HepG2 (cell line): ENCODE data around the gene RILP. TPM values are rescaled to one million over a fixed set of nuclear protein-coding genes. Genes with fewer than 3 reads are reported as not detected.
A peak's percentile ranks its signal among the peaks of the same experiment; 100 is the strongest.

ENCODE experiments used
- ATM ChIP-seq: fragments of 450-650 bp; IDR thresholded peaks from 2 replicates; pipeline ENCODE4 v1.7.1; 2017; ENCODE audit warnings: mild to moderate bottlenecking, borderline replicate concordance
- CC2D1A ChIP-seq: sonication (generic); formaldehyde crosslinking; IDR thresholded peaks from 2 replicates; pipeline ENCODE4 v1.8.1; 2023; ENCODE audit warnings: mild to moderate bottlenecking, missing genetic modification reagents
- GABPA ChIP-seq, 2 experiments: IDR thresholded peaks; 2 replicates each; pipeline ENCODE4 v1.6.1; 2011 to 2016; ENCODE audit warnings: low read depth in 2 of 2, low read length in 1 of 2, missing biosample characterization in 1 of 2, missing genetic modification characterization in 1 of 2
- ISX ChIP-seq: sonication (generic); formaldehyde crosslinking; conservative IDR thresholded peaks from 2 replicates; pipeline ENCODE4 v1.5.0; 2020; ENCODE audit warnings: missing genetic modification reagents
- MEIS2 ChIP-seq: sonication (generic); formaldehyde crosslinking; IDR thresholded peaks from 2 replicates; pipeline ENCODE4 v1.9.0; 2021; ENCODE audit warnings: mild to moderate bottlenecking, missing genetic modification reagents
- RBFOX2 ChIP-seq: fragments of 200-400 bp; formaldehyde crosslinking; IDR thresholded peaks from 2 replicates; pipeline ENCODE4 v1.6.1; 2017; ENCODE audit warnings: low read depth, mild to moderate bottlenecking, low read length
- RXRB ChIP-seq: IDR thresholded peaks from 2 replicates; pipeline ENCODE4 v1.6.1; 2016; ENCODE audit warnings: borderline replicate concordance, missing genetic modification reagents, missing compliant biosample characterization
- SIX4 ChIP-seq: sonication (generic); formaldehyde crosslinking; IDR thresholded peaks from 2 replicates; pipeline ENCODE4 v1.4.0; 2020; ENCODE audit warnings: missing genetic modification reagents
- SKI ChIP-seq: fragments of 450-650 bp; IDR thresholded peaks from one replicate; pipeline ENCODE4 v1.6.1; 2018; ENCODE audit warnings: mild to moderate bottlenecking; ENCODE audit not compliant: partially characterized antibody
- TMF1 ChIP-seq: sonication (generic); formaldehyde crosslinking; IDR thresholded peaks from 2 replicates; pipeline ENCODE4 v1.8.1; 2022; ENCODE audit warnings: low read depth, missing genetic modification reagents
- ZFY ChIP-seq: sonication (generic); formaldehyde crosslinking; IDR thresholded peaks from 2 replicates; pipeline ENCODE4 v1.4.0; 2020; ENCODE audit warnings: missing genetic modification reagents
- ZMYM2 ChIP-seq: sonication (generic); formaldehyde crosslinking; IDR thresholded peaks from 2 replicates; pipeline ENCODE4 v1.8.0; 2022; ENCODE audit warnings: mild to moderate bottlenecking, missing genetic modification reagents
- ZNF709 ChIP-seq: sonication (generic); formaldehyde crosslinking; IDR thresholded peaks from 2 replicates; pipeline ENCODE4 v1.5.0; 2020; ENCODE audit warnings: mild to moderate bottlenecking, missing genetic modification reagents
- ZNF773 ChIP-seq: sonication (generic); formaldehyde crosslinking; IDR thresholded peaks from 2 replicates; pipeline ENCODE4 v1.4.0; 2020; ENCODE audit warnings: missing genetic modification reagents, borderline replicate concordance
- polyA plus RNA-seq, 8 experiments: library from polyadenylated mRNA; depleted of rRNA in 3 of 8; stranded (reverse) in 7 of 8; unstranded in 1 of 8; fragments of >200 nt; fragmentation: Illumina TruSeq in 4 of 8; extraction: Trizol in 4 of 8; gene quantifications; 2 replicates each; pipeline versions ENCODE4 v1.2.1 to v1.2.3, GENCODE V29; 2011 to 2016; ENCODE audit warnings: low read depth in 4 of 8, missing spikeins in 1 of 8, mixed read lengths in 1 of 8; ENCODE audit not compliant: insufficient read depth in 1 of 8
- total RNA-seq, 5 experiments: library from RNA; depleted of rRNA; stranded (reverse); fragments of >200 nt; fragmentation: Illumina TruSeq; extraction: Trizol; gene quantifications; 2 replicates each; pipeline ENCODE4 v1.2.3, GENCODE V29; 2016; ENCODE audit warnings: low read depth in 1 of 5
- TF ChIP-seq, protein P1 (sequence below): sonication (generic); formaldehyde crosslinking; IDR thresholded peaks from 2 replicates; pipeline ENCODE4 v1.4.0; 2020; ENCODE audit warnings: missing genetic modification reagents, borderline replicate concordance
- TF ChIP-seq, protein P2 (sequence below), 2 experiments: fragments of 450-650 bp in 1 of 2; sonication (generic) in 1 of 2; formaldehyde crosslinking; IDR thresholded peaks; 2 replicates each; pipeline versions ENCODE4 v1.5.0 to v1.8.0; 2020 to 2022; ENCODE audit warnings: mild to moderate bottlenecking in 1 of 2, missing genetic modification reagents in 1 of 2
- TF ChIP-seq, protein P3 (sequence below): sonication (generic); formaldehyde crosslinking; IDR thresholded peaks from 2 replicates; pipeline ENCODE4 v1.5.0; 2020; ENCODE audit warnings: mild to moderate bottlenecking, missing genetic modification reagents
- TF ChIP-seq, protein P4 (sequence below): sonication (generic); formaldehyde crosslinking; IDR thresholded peaks from 2 replicates; pipeline ENCODE4 v1.4.0; 2020; ENCODE audit warnings: mild to moderate bottlenecking, missing genetic modification reagents
- TF ChIP-seq, protein P5 (sequence below): sonication (generic); formaldehyde crosslinking; IDR thresholded peaks from 2 replicates; pipeline ENCODE4 v1.5.1; 2020; ENCODE audit warnings: mild to moderate bottlenecking, moderate library complexity, missing genetic modification reagents

RILP gene
- total and polyA plus RNA-seq, 2 of the 13 experiments (the other 11 are each of a cell fraction or from before 2014, with no cell fraction given): 6.6 to 8.1 TPM

DNA sequence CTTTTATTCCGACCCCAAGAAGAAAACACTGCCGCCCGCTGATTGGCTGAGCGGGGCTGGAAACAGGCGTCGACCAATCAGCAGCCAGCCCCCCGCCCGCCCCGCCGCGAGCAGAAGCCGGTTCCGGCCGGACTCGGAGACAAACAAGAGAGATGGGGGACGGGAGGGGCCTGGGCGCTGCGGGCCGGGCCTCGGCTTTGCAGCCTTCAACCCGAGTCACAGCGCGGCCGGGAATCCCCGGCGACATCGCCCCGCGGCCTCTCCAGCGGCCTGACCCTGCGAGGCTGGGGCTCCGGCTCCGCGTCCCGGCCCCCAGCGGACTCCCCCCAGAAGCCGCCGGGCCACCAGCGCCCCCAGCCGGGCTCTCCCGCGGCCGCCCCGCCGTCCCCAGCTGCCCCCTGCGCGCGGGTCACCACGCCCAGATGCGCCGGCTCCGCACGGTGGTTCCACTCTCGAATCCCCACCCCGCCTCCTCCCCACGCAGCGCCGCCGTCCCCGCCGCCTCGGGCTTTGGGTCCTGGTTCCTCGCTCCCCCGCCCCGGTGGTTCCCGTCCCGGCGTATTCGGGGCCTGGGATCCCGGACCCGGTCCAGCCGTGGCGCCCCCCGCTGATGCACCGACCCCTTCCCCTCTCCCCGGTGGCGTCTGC, 20.7 kb downstream of the RILP start (continued):
- TF ChIP-seq, protein P1, sequence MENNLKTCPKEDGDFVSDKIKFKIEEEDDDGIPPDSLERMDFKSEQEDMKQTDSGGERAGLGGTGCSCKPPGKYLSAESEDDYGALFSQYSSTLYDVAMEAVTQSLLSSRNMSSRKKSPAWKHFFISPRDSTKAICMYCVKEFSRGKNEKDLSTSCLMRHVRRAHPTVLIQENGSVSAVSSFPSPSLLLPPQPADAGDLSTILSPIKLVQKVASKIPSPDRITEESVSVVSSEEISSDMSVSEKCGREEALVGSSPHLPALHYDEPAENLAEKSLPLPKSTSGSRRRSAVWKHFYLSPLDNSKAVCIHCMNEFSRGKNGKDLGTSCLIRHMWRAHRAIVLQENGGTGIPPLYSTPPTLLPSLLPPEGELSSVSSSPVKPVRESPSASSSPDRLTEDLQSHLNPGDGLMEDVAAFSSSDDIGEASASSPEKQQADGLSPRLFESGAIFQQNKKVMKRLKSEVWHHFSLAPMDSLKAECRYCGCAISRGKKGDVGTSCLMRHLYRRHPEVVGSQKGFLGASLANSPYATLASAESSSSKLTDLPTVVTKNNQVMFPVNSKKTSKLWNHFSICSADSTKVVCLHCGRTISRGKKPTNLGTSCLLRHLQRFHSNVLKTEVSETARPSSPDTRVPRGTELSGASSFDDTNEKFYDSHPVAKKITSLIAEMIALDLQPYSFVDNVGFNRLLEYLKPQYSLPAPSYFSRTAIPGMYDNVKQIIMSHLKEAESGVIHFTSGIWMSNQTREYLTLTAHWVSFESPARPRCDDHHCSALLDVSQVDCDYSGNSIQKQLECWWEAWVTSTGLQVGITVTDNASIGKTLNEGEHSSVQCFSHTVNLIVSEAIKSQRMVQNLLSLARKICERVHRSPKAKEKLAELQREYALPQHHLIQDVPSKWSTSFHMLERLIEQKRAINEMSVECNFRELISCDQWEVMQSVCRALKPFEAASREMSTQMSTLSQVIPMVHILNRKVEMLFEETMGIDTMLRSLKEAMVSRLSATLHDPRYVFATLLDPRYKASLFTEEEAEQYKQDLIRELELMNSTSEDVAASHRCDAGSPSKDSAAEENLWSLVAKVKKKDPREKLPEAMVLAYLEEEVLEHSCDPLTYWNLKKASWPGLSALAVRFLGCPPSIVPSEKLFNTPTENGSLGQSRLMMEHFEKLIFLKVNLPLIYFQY (CRISPR knock-in tag): peak; percentile 53; the same call in 1 of the 2 replicates
- no peak for TF ChIP-seq ATM
- TF ChIP-seq GABPA (IDR thresholded peaks at IDR 0.05; ENCODE audit: low read depth, low read length): no peak
- peak; percentile 64 for TF ChIP-seq GABPA (CRISPR knock-in tag; IDR thresholded peaks at IDR 0.05; ENCODE audit: low read depth)
- TF ChIP-seq, protein P2, sequence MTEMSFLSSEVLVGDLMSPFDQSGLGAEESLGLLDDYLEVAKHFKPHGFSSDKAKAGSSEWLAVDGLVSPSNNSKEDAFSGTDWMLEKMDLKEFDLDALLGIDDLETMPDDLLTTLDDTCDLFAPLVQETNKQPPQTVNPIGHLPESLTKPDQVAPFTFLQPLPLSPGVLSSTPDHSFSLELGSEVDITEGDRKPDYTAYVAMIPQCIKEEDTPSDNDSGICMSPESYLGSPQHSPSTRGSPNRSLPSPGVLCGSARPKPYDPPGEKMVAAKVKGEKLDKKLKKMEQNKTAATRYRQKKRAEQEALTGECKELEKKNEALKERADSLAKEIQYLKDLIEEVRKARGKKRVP (CRISPR knock-in tag; IDR thresholded peaks at IDR 0.05): no peak
- no peak for TF ChIP-seq CC2D1A (CRISPR knock-in tag)
- 0 out of 2 replicates have a peak, but pooled peaks have one; percentile 36 for TF ChIP-seq ZNF709 (CRISPR knock-in tag)
- peak; percentile 31 for TF ChIP-seq SKI
- TF ChIP-seq, protein P3, sequence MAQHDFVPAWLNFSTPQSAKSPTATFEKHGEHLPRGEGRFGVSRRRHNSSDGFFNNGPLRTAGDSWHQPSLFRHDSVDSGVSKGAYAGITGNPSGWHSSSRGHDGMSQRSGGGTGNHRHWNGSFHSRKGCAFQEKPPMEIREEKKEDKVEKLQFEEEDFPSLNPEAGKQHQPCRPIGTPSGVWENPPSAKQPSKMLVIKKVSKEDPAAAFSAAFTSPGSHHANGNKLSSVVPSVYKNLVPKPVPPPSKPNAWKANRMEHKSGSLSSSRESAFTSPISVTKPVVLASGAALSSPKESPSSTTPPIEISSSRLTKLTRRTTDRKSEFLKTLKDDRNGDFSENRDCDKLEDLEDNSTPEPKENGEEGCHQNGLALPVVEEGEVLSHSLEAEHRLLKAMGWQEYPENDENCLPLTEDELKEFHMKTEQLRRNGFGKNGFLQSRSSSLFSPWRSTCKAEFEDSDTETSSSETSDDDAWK: no peak
- no peak for TF ChIP-seq ISX (CRISPR knock-in tag)
- TF ChIP-seq, protein P4, sequence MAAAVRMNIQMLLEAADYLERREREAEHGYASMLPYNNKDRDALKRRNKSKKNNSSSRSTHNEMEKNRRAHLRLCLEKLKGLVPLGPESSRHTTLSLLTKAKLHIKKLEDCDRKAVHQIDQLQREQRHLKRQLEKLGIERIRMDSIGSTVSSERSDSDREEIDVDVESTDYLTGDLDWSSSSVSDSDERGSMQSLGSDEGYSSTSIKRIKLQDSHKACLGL (CRISPR knock-in tag): no peak
- peak; percentile 16; the same call in 1 of the 2 replicates for TF ChIP-seq ZNF773 (CRISPR knock-in tag)
- TF ChIP-seq SIX4 (CRISPR knock-in tag): no peak
- TF ChIP-seq ZMYM2 (CRISPR knock-in tag): no peak
- peak; percentile 27; the same call in 1 of the 2 replicates for TF ChIP-seq RXRB (CRISPR knock-in tag)
- TF ChIP-seq TMF1: 0 out of 2 replicates have a peak, but pooled peaks have one; percentile 4
- TF ChIP-seq, protein P5, sequence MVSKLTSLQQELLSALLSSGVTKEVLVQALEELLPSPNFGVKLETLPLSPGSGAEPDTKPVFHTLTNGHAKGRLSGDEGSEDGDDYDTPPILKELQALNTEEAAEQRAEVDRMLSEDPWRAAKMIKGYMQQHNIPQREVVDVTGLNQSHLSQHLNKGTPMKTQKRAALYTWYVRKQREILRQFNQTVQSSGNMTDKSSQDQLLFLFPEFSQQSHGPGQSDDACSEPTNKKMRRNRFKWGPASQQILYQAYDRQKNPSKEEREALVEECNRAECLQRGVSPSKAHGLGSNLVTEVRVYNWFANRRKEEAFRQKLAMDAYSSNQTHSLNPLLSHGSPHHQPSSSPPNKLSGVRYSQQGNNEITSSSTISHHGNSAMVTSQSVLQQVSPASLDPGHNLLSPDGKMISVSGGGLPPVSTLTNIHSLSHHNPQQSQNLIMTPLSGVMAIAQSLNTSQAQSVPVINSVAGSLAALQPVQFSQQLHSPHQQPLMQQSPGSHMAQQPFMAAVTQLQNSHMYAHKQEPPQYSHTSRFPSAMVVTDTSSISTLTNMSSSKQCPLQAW (CRISPR knock-in tag): peak; percentile 18; the same call in 1 of the 2 replicates
- peak; percentile 65; the same call in 1 of the 2 replicates for TF ChIP-seq MEIS2 (CRISPR knock-in tag)
- 0 out of 2 replicates have a peak, but pooled peaks have one; percentile 0 for TF ChIP-seq RBFOX2
- TF ChIP-seq ZFY (CRISPR knock-in tag): peak; percentile 74
